GM19438 (cell line): Measurements from ENCODE around the gene TTC23.
"Not testable (repeated sequence)": the region's sequence is repeated elsewhere in the genome, so short reads cannot be mapped to it uniquely, and the experiment has no call there.

Experiments used
- ATAC-seq: cut with Tn5 transposase; IDR thresholded peaks from one replicate; pipeline ENCODE4 v1.9.1; 2021; ENCODE audit warnings: low read depth; ENCODE audit not compliant: unreplicated experiment

The TTC23 gene

GRCh38 chr15:99126131-99126588, 123.2 kb downstream of the TTC23 start:
- ATAC-seq, result no peak

DNA sequence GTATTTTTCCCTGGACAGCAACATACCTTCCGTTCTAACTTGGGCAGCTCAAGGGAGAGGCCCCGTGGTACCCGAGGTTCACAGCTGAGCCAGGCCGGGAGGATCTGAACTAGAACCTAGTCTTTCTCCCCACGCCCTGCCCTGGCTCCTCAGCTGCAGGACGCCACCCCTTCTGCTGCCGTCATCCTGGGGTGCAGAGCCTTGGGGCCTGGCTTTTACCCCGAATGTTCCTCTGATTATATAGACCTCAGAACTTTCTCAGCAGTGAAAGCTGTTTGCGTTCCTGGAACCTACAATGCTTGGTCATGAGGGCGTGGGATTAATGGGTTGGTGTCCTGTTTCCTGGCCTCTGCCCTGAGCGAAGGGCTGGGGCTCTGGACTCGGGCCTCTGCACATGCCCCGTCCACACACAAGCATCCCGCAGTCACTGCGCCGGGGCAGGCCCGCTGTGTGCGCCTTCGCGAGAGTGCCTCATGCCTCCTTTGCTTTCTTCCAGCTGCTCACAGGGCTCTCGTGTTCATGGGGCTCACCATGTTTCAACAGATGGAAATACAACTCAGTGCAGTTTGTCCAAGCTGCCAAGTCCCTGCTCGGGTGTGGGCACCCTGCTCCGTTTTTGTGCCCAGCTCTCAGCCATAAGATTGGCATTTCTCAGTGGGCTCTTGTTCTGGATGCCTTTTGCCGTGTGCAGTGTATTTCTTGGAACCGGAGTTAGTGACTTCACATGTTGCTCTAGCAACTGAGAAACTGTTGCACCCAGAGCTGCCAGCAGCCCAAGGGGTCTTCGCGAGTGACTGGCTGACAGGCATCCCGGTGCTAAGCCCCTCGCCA, 124.1 kb downstream of the TTC23 start:
- no peak for ATAC-seq

- no peak for ATAC-seq
These were observed 124.7 kb downstream of the TTC23 start for GRCh38 chr15:99124641-99125040.

DNA sequence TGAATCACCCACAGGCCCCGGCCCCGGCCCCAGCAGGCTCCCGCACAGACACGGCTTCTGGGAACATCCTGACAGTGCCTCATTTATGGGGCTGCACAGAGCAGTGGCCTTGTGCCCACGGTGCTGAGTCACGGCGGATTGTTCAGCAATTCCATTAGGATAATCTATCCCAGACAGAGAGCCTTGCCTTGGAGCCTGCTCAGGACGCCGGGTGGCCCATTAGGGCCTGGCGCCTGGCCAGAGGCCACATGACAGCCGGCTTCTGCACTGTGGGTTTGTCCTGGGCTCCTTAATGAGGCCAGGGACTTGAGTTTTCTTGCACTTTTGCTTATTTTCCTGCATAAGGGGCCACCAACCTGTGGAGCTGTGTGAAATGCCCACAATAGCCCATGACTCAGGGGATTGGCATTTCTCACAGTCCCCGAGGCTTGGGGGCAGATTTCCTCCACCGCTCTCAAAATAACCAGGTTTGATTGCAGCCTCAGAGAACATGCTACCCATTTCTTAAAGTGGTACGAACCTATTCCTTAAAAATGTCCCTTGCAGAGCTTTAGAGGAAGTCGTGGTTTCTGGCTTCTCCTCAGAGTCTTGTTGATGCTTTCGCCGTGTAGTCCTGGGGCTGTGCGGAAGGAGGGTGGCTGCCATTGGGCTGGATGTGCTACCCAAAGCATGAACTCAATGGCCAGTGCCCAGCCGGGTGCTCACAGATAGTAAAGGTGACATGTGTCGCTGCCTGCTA, 125.5 kb downstream of the TTC23 start:
- no peak for ATAC-seq

GRCh38 chr15:99122831-99123712, 126.3 kb downstream of the TTC23 start:
- ATAC-seq, result no peak

DNA sequence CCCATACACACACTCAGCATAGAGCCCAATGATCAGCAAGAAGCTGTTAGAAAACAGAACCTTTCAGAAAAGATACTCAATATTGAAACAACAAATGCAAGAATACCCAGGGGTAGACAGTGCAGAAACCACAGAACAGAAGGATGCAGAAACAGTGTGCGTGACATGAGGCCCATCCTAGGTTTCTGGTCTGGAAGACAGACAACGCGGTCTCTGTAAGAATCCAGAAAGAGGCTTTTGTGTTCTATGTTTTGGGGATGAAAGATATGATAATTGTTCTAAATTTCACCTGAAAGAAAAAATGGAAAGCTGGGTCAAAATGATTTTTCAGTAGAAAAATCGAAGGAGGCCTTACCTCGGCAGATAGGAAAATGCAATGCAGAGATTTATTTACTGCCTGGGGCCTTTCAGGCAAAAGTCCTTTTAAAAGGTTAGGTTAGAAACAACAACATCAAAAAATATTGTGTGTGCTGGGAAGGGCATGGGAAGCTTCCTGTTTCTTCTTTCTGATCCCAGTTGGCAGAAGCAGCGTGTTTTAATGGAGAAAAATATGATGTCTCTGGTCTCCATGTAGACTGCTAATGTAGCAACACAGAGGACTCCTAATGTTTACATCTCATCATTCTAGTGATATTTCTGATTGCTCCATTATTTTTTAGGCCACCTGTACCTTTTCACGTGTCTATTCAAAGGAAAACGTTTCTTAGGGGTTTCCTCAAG, 127.5 kb downstream of the TTC23 start:
- ATAC-seq, result no peak

- ATAC-seq, result no peak
These were observed 128.2 kb downstream of the TTC23 start for GRCh38 chr15:99121207-99121606.

- ATAC-seq, result no peak
These were observed 129.2 kb downstream of the TTC23 start for GRCh38 chr15:99120050-99120777.

GRCh38 chr15:99118801-99119546, 130.4 kb downstream of the TTC23 start:
- no peak for ATAC-seq

DNA sequence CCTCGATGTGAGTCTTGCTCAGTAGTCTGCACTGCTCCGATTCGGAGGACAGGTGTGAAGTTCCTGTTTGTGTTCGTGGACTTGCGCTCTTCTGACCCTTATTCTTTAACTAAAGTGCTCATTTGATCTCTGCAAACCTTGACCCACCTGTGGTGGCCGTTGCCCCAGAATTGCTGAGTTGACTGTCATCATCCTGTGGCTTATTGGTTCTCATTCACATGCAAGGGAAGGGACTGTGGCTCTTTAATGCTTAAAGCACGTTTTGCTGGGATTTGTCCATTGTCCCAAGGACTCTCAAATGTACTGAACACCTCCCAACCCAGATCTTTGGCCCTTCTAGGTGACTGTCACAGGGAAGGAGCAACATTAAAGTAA, 131.1 kb downstream of the TTC23 start:
- no peak for ATAC-seq

DNA sequence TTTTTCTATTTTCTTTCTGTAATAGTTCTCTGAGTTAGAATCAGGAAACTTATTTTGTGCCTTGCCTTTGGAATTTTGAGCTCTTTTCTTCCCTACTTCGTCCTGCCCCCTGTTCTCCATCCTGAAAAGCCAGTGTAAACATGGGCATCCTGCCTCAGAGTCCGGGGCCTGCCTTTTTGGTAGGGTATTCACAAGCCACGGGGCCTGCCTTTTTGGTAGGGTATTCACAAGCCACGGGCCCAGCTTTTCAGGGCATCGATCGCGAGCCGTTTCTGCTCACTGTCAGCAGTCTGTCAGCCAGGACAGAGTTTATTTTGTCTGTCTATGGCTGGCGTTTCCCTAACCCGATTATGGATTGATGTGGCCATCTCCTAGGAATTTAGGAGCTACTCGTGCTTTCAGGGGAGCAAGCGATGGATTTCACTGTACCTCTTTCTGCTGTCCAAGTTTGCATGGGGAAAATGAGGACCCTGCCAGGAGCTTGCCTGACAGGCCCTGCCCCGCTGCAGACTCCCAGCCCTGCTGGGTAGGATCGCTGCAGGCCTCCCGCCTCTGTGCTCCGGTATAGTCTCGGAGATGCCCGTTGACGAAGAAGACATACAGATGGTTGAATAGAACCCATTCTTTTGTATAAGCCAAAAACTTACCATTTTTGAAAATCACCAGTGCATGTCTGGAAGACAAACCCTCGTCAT, 131.7 kb downstream of the TTC23 start:
- ATAC-seq, result no peak

GRCh38 chr15:99117111-99117510, 132.3 kb downstream of the TTC23 start:
- no peak for ATAC-seq

- no peak for ATAC-seq
These were observed 133.8 kb downstream of the TTC23 start for GRCh38 chr15:99115300-99116215.

DNA sequence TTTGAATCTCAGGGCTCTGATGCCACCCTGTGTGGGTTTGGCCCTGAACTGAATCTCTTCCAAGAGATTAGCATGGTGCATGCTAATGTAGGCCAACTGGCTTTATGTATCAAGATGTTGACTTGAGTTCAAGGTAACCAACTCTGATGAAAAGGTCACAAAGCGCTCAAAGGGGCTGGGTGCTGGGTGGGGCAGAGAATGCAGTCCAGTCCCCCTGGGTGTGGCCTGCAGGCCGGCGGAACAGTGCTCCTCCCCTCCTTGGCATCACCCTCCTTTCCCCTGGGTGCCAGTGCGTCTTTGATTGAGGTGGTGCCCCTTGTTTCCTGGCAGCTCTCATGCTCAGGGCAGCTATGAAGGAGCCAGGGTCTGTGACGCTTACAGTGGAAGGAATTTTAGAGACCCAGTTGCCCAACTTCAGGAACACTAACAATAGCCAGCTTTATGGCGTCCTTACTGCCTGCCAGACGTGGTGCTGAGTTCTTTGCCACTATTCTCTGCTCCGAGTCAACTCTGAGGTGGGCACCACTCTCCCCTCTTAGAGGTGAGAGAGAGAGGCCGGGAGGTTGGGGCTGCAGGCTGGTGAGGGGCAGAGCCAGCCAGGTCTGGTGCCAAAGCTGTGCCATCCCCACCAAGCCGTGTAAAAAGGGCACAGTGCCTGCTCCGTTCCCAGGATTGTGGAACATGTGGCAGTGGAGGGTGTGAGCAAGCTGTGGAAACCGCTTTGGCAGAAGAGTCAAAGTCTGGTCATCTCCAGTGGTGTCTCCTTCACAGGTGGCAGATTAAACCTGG, 134.7 kb downstream of the TTC23 start:
- ATAC-seq, result no peak

GRCh38 chr15:99113547-99114271, 135.7 kb downstream of the TTC23 start:
- no peak for ATAC-seq

DNA sequence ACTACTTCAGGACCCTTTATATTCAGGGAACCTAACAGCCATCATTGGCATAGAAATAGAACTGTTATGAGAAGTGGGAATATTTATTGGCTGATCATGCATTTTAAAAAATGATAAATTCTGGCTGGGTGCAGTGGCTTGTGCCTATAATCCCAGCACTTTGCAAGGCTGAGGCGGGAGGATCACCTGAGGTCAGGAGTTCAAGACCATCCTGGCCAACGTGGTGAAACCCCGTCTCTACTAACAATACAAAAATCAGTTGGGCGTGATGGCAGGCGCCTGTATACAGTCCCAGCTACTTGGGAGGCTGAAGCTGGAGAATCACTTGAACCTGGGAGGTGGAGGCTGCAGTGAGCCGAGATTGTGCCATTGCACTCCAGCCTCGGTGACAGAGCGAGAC, 137.7 kb downstream of the TTC23 start:
- not testable (repeated sequence) for ATAC-seq
